H1 (cell line): ENCODE results near the gene PRKAR1B. TPM values are rescaled to one million over a fixed set of nuclear protein-coding genes. Genes with fewer than 3 reads are reported as not detected.

ENCODE experiments used
- CTCF ChIA-PET: fragments of 300-600 bp; sonication (Branson Sonifier 250); formaldehyde crosslinking; loops from one replicate; lab custom pipeline; 2021; ENCODE audit not compliant: partially characterized antibody; lab: Charles Lee
- POLR2A ChIA-PET: fragments of 300-600 bp; sonication (Branson Sonifier 250); formaldehyde crosslinking; loops from one replicate; lab custom pipeline; 2021; ENCODE audit warnings: inconsistent platforms; ENCODE audit not compliant: partially characterized antibody; lab: Charles Lee
- DNase-seq, 2 experiments: peaks; one replicate each; pipeline versions ENCODE4 v3.0.0 to v3.0.0-alpha.2; 2010 to 2022; ENCODE audit warnings: low spot score in 2 of 2, low read depth in 1 of 2, mixed read lengths in 1 of 2
- FAIRE-seq: peaks from 2 replicates; lab custom pipeline; 2011; peaks lifted over from hg19 to GRCh38; lab: Jason Lieb, UNC
- H2AFZ ChIP-seq: 2 replicates; pipeline ENCODE4 v1.8.1; 2012; ENCODE audit warnings: low read length, inconsistent platforms
- H2AK5ac ChIP-seq: 2 replicates; pipeline ENCODE4 v1.6.1; 2013; ENCODE audit warnings: low read depth, low read length
- H2BK120ac ChIP-seq: replicated peaks from 2 replicates; pipeline ENCODE3; 2013; ENCODE audit warnings: low read depth, low read length, inconsistent platforms
- H2BK12ac ChIP-seq: 2 replicates; pipeline ENCODE4 v1.6.1; 2013; ENCODE audit warnings: low read depth, low read length
- H2BK15ac ChIP-seq: 2 replicates; pipeline ENCODE4 v1.6.1; 2013; ENCODE audit warnings: low read length
- H2BK20ac ChIP-seq: 2 replicates; pipeline ENCODE4 v1.6.1; 2013; ENCODE audit warnings: low read length
- H2BK5ac ChIP-seq: 2 replicates; pipeline ENCODE4 v1.6.1; 2013; ENCODE audit warnings: low read depth, low read length
- H3K14ac ChIP-seq: 2 replicates; pipeline ENCODE4 v1.6.1; 2013; ENCODE audit warnings: inconsistent platforms; ENCODE audit not compliant: insufficient read length
- H3K18ac ChIP-seq: 2 replicates; pipeline ENCODE4 v1.6.1; 2013; ENCODE audit warnings: low read length; ENCODE audit errors: extremely low read depth
- H3K23ac ChIP-seq: 2 replicates; pipeline ENCODE4 v1.6.1; 2013; ENCODE audit warnings: inconsistent platforms; ENCODE audit not compliant: insufficient read length
- H3K23me2 ChIP-seq: 2 replicates; pipeline ENCODE4 v1.6.1; 2013; ENCODE audit warnings: low read depth, low read length
- H3K27ac ChIP-seq: 2 replicates; pipeline ENCODE4 v1.6.1; 2011; ENCODE audit warnings: low read depth, low read length, inconsistent platforms
- H3K27me3 ChIP-seq, 4 experiments: replicated peaks in 1 of 4; 1 replicate in 1 of 4; 2 replicates in 3 of 4; pipeline versions ENCODE4 v1.6.1 to v1.8.1; 2011 to 2013; ENCODE audit warnings: low read length in 3 of 4, mild to moderate bottlenecking in 3 of 4, inconsistent platforms in 2 of 4, mixed read lengths in 2 of 4, moderate library complexity in 1 of 4; ENCODE audit not compliant: control insufficient read depth in 3 of 4, insufficient read depth in 3 of 4; ENCODE audit errors: extremely low read depth in 1 of 4
- H3K36me3 ChIP-seq, 4 experiments: 2 replicates each; pipeline versions ENCODE4 v1.6.1 to v1.8.1; 2011 to 2013; ENCODE audit warnings: mild to moderate bottlenecking in 4 of 4, low read length in 3 of 4, moderate library complexity in 2 of 4, control low read depth in 1 of 4, inconsistent platforms in 1 of 4; ENCODE audit not compliant: insufficient read depth in 4 of 4, control insufficient read depth in 2 of 4
- H3K4ac ChIP-seq: replicated peaks from 2 replicates; pipeline ENCODE3; 2013; ENCODE audit warnings: low read length, low read depth, mixed read lengths, inconsistent platforms; ENCODE audit not compliant: insufficient read length
- H3K4me1 ChIP-seq, 4 experiments: replicated peaks in 1 of 4; 1 replicate in 1 of 4; 2 replicates in 3 of 4; pipeline versions ENCODE4 v1.6.1 to v1.8.1; 2011 to 2013; ENCODE audit warnings: low read length in 3 of 4, inconsistent platforms in 2 of 4, mixed read lengths in 1 of 4; ENCODE audit not compliant: insufficient read depth in 4 of 4, control insufficient read depth in 3 of 4
- H3K4me2 ChIP-seq, 2 experiments: 2 replicates each; pipeline versions ENCODE4 v1.6.1 to v1.8.1; 2011 to 2013; ENCODE audit warnings: low read depth in 2 of 2, low read length in 2 of 2, control low read depth in 1 of 2, inconsistent platforms in 1 of 2, mild to moderate bottlenecking in 1 of 2; ENCODE audit not compliant: insufficient read depth in 1 of 2
- H3K4me3 ChIP-seq, 4 experiments: fragments of 200-600, 300-600 bp in 1 of 4; sonication (generic), shearing (Covaris generic), sonication (Bioruptor Twin) in 1 of 4; 2 replicates each; pipeline versions ENCODE4 v1.5.1 to v1.8.1; 2011 to 2016; ENCODE audit warnings: low read length in 4 of 4, low read depth in 3 of 4, control low read depth in 2 of 4, inconsistent platforms in 2 of 4, mild to moderate bottlenecking in 2 of 4, mixed read lengths in 1 of 4, moderate library complexity in 1 of 4; ENCODE audit not compliant: insufficient read depth in 2 of 4; ENCODE audit errors: extremely low read depth in 1 of 4
- H3K56ac ChIP-seq: replicated peaks from 2 replicates; pipeline ENCODE3; 2013; ENCODE audit warnings: low read depth, mild to moderate bottlenecking, mixed read lengths, low read length, inconsistent platforms; ENCODE audit not compliant: insufficient read length
- H3K79me1 ChIP-seq: 2 replicates; pipeline ENCODE4 v1.6.1; 2013; ENCODE audit warnings: low read depth, low read length, control low read depth
- H3K79me2 ChIP-seq, 2 experiments: 2 replicates each; pipeline versions ENCODE4 v1.6.1 to v1.8.1; 2012 to 2013; ENCODE audit warnings: low read length in 2 of 2, mild to moderate bottlenecking in 2 of 2, inconsistent platforms in 1 of 2; ENCODE audit not compliant: insufficient read depth in 2 of 2, control insufficient read depth in 1 of 2
- H3K9ac ChIP-seq, 4 experiments: replicated peaks in 1 of 4; 1 replicate in 1 of 4; 2 replicates in 3 of 4; pipeline versions ENCODE4 v1.6.1 to v1.8.1; 2011 to 2013; ENCODE audit warnings: low read depth in 3 of 4, low read length in 3 of 4, control low read depth in 2 of 4, mild to moderate bottlenecking in 2 of 4, moderate library complexity in 2 of 4, inconsistent platforms in 1 of 4; ENCODE audit errors: extremely low read depth in 1 of 4
- H3K9me3 ChIP-seq, 2 experiments: 2 replicates each; pipeline versions ENCODE4 v1.6.1 to v1.8.1; 2012 to 2013; ENCODE audit warnings: mild to moderate bottlenecking in 2 of 2, moderate library complexity in 2 of 2, control low read depth in 1 of 2, inconsistent platforms in 1 of 2, low read depth in 1 of 2, low read length in 1 of 2, mixed read lengths in 1 of 2; ENCODE audit not compliant: insufficient read depth in 2 of 2
- H4K20me1 ChIP-seq, 2 experiments: replicated peaks in 1 of 2; 2 replicates each; pipeline versions ENCODE3 to v1.8.1; 2011 to 2013; ENCODE audit warnings: inconsistent platforms in 2 of 2, low read length in 2 of 2, mild to moderate bottlenecking in 1 of 2; ENCODE audit not compliant: insufficient read depth in 2 of 2, control insufficient read depth in 1 of 2
- H4K5ac ChIP-seq: 2 replicates; pipeline ENCODE4 v1.6.1; 2013; ENCODE audit warnings: low read length, low read depth, mixed read lengths, inconsistent platforms; ENCODE audit not compliant: insufficient read length
- H4K8ac ChIP-seq: 2 replicates; pipeline ENCODE4 v1.8.0; 2013; ENCODE audit warnings: mild to moderate bottlenecking, moderate library complexity, low read length, inconsistent platforms; ENCODE audit not compliant: insufficient read depth; ENCODE audit errors: extremely low read depth
- H4K91ac ChIP-seq: replicated peaks from 2 replicates; pipeline ENCODE3; 2013; ENCODE audit warnings: low read length, mixed read lengths, inconsistent platforms; ENCODE audit not compliant: insufficient read length
- CHD2 ChIP-seq: IDR thresholded peaks from 2 replicates; pipeline ENCODE4 v1.6.1; 2012; ENCODE audit warnings: low read length, improper control_type of control experiment
- WGBS, 2 experiments: shearing (Covaris generic) in 1 of 2; methylation state at CpG; one replicate each; pipeline versions ENCODE4 v1.1.6 to v1.1.7; 2013 to 2015; ENCODE audit warnings: low lambda C conversion rate in 2 of 2, mixed read lengths in 2 of 2, inconsistent platforms in 1 of 2, low coverage in 1 of 2, missing lambda C conversion rate in 1 of 2; ENCODE audit not compliant: insufficient replicate concordance in 2 of 2, insufficient coverage in 1 of 2, insufficient read length in 1 of 2; ENCODE audit errors: extremely low coverage in 1 of 2, missing lambda C conversion rate in 1 of 2; 5-methylcytosine and 5-hydroxymethylcytosine counted together
- polyA plus RNA-seq, 7 experiments: library from polyadenylated mRNA; depleted of rRNA in 3 of 7; stranded (reverse) in 5 of 7; unstranded in 2 of 7; fragments of >200 nt in 5 of 7; fragments of 200-250 nt in 2 of 7; gene quantifications; 1 replicate in 5 of 7; 2 replicates in 1 of 7; 4 replicates in 1 of 7; pipeline versions ENCODE4 v1.2.1 to v1.2.3, GENCODE V29; 2011 to 2013; ENCODE audit warnings: missing spikeins in 2 of 7, mixed read lengths in 2 of 7
- total RNA-seq: library from RNA; stranded (reverse); fragmentation: NEBNext Ultra II Directional; extraction: Animal tissue kit (Norgen Biotek cat#: 25700); gene quantifications from 2 replicates; pipeline ENCODE4 v1.2.1, GENCODE V29; 2021

Gene PRKAR1B
- total and polyA plus RNA-seq, 2 of the 8 experiments (the other 6 are each of a cell fraction or from before 2014, with no cell fraction given): 12.3 to 55.7 TPM

DNA sequence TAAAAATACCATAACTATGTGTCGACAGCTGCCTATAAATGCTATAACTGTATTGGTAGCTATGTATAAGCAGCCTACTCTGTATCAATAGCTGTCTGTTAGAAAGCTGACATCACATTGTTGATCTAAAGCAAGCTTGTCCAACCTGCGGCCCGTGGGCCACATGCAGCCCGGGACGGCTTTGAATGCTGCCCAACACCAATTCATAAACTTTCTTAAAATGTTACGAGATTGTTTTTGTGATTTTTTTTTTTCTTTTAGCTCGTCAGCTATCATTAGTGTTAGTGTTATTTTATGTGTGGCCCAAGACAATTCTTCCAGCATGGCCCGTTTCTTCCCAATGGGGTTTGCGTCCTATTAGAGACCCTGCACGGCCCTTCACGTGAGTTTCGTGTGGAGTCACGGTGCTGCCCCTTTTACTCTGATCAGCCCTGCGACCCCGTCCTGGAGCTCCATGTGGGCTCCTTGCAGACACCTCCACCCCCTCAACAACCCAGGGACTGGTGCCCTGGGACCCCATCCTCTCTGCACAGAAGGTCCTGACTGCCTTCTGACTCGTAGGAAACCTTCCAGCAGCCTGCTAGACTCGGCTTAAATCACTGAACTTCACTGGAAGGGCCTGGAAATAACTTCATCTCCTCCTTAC lies 4.5 kb upstream of the PRKAR1B start:
- peaks cover 0 to 23% (median 17%) of the 10 kb centered on the region in 4 experiments; a peak in 6 of 8 replicates for H3K36me3 ChIP-seq
- no peak overlapping the region for H3K14ac ChIP-seq
- H2BK120ac ChIP-seq: no peak overlapping the region
- no peak overlapping the region; the same call in 1 of the 2 replicates for H2BK5ac ChIP-seq
- H2BK12ac ChIP-seq: no peak overlapping the region
- POLR2A ChIA-PET: interaction anchor here (1.7 kb wide), 1 partner anchor 9 kb away, joined by 7 read pairs; no protein-coding TSS in a partner anchor
- no peak overlapping the region for H4K91ac ChIP-seq
- H2AFZ ChIP-seq: no peak overlapping the region
- H3K4me3 ChIP-seq: no peak overlapping the region
- WGBS, 2 experiments: 92% methylated on average over 17 of the region's 17 CpGs; no CpG with 5 or more reads in 1 of the 2 experiments
- peaks cover 3% of the 10 kb centered on the region; the same call in 1 of the 2 replicates for H3K23me2 ChIP-seq
- H3K27me3 ChIP-seq: no peaks in the 10 kb centered on the region
- DNase-seq (no peak), FAIRE-seq (no peak)
- peaks cover 16% of the 10 kb centered on the region for H3K79me1 ChIP-seq
- peaks cover 2 to 5% of the 10 kb centered on the region in 2 experiments for H4K20me1 ChIP-seq
- H3K56ac ChIP-seq: no peak overlapping the region
- peaks cover 9 to 16% of the 10 kb centered on the region in 2 experiments; a peak in 3 of 4 replicates for H3K9me3 ChIP-seq
- H4K5ac ChIP-seq: no peak overlapping the region
- H3K23ac ChIP-seq: no peak overlapping the region
- H3K4ac ChIP-seq: no peak overlapping the region
- H4K8ac ChIP-seq: no peak overlapping the region
- no peak overlapping the region for H3K18ac ChIP-seq
- no peak overlapping the region for H2AK5ac ChIP-seq
- CTCF ChIA-PET: interaction anchor here (0.6 to 2.1 kb wide), 16 partner anchors 10 to 410 kb away, joined by 3 to 11 read pairs (median 3); no protein-coding TSS in a partner anchor
- H2BK15ac ChIP-seq: no peak overlapping the region
- H3K79me2 ChIP-seq: peaks cover 13 to 84% of the 10 kb centered on the region in 2 experiments
- H3K4me2 ChIP-seq: no peak overlapping the region
- H3K27ac ChIP-seq: no peak overlapping the region
- H3K4me1 ChIP-seq: peaks cover 0 to 12% (median 3%) of the 10 kb centered on the region in 4 experiments; a peak in 5 of 7 replicates
- H3K9ac ChIP-seq: no peak overlapping the region
- no peak overlapping the region for H2BK20ac ChIP-seq
- TF ChIP-seq CHD2: no peak
